HG03103 (cell line): ENCODE results near the gene ACHE.
"Not testable (repeated sequence)": the region's sequence is repeated elsewhere in the genome, so short reads cannot be mapped to it uniquely, and the experiment has no call there.

Experiments
- ATAC-seq: cut with Tn5 transposase; IDR thresholded peaks from one replicate; pipeline ENCODE4 v1.9.1; 2021; ENCODE audit warnings: low read depth; ENCODE audit not compliant: unreplicated experiment

The ACHE gene

GRCh38 chr7:100865938-100866728, 29.6 kb downstream of the ACHE start:
- no peak for ATAC-seq

DNA sequence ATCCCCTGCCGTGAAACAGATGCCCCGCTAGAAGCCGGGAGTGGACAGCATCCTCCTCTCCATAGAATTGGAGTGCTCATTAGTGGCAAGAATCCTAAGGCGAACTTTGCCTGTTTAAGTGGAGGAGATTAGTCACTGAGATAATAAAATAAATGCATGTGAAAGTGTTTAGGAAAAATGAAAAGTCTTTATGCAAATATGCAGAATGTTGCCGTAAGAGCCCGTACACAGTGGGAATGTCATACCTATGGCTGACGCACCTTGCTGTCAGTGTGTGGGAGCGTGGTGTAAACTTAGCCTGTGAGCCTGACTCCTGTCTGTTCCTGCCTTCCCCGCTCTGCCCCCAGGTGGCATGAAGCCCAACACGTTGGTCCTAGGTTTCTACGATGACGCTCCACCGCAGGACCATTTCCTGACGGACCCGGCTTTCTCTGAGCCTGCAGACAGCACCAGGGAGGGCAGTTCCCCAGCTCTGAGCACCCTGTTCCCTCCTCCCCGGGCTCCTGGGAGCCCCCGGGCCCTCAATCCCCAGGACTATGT, 30.2 kb downstream of the ACHE start:
- ATAC-seq: no peak

GRCh38 chr7:100864263-100864845, 31.3 kb downstream of the ACHE start:
- ATAC-seq: no peak

- no peak for ATAC-seq
These were observed 32.2 kb downstream of the ACHE start for GRCh38 chr7:100863406-100863950.

DNA sequence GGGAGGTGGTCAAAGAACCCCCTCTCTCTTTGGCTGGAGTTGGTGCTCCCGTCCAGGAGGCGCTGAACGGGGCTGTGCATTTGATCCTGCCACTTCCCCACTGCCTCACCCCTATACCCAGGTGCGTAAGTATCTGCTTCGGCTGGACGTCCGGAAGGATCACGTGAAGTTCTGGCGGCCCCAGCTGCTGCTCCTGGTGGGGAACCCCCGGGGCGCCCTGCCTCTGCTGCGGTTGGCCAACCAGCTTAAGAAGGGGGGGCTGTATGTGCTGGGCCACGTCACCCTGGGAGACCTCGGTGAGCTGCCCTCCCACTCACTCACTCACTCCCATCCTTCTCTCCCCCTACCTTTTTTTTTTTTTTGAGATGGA, 34.1 kb downstream of the ACHE start:
- ATAC-seq: no peak

GRCh38 chr7:100860702-100861615, 34.7 kb downstream of the ACHE start:
- no peak for ATAC-seq

GRCh38 chr7:100859856-100860255, 35.8 kb downstream of the ACHE start:
- ATAC-seq: no peak

DNA sequence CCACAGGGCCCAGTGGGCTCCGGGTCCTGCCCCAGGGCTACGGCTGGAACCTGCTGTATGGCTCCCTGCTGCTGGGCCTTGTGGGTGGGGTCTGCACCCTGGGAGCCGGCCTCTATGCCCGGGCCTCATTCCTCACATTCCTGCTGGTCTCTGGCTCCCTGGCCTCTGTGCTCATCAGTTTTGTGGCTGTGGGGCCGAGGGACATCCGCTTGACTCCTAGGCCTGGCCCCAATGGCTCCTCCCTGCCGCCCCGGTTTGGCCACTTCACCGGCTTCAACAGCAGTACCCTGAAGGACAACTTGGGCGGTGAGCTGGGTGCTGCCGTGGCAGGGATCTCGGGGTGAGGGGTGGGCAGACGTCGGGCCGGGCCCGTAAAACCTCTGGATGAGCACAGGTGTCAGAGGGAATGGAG, 38.8 kb downstream of the ACHE start:
- ATAC-seq: no peak

DNA sequence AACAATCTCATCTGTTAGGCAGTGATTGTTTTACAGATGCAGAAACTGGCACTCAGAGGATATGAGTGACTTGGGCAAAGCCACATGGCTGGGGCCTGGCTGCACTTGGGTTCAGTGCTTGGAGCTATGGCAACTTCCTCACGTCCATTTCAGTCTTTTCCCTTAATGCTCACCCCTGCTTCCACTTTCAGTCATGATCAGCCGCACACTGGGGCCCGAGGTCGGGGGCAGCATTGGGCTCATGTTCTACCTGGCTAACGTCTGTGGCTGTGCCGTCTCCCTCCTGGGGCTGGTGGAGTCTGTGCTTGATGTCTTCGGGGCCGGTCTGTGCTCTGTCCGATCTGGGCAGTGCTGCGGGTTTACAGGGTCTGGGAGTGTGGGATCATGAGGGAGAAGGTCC, 40.2 kb downstream of the ACHE start:
- ATAC-seq: no peak

- not testable (repeated sequence) for ATAC-seq
These were observed 40.8 kb downstream of the ACHE start for GRCh38 chr7:100854899-100855298.

GRCh38 chr7:100854146-100854895, 41.4 kb downstream of the ACHE start:
- ATAC-seq: no peak

DNA sequence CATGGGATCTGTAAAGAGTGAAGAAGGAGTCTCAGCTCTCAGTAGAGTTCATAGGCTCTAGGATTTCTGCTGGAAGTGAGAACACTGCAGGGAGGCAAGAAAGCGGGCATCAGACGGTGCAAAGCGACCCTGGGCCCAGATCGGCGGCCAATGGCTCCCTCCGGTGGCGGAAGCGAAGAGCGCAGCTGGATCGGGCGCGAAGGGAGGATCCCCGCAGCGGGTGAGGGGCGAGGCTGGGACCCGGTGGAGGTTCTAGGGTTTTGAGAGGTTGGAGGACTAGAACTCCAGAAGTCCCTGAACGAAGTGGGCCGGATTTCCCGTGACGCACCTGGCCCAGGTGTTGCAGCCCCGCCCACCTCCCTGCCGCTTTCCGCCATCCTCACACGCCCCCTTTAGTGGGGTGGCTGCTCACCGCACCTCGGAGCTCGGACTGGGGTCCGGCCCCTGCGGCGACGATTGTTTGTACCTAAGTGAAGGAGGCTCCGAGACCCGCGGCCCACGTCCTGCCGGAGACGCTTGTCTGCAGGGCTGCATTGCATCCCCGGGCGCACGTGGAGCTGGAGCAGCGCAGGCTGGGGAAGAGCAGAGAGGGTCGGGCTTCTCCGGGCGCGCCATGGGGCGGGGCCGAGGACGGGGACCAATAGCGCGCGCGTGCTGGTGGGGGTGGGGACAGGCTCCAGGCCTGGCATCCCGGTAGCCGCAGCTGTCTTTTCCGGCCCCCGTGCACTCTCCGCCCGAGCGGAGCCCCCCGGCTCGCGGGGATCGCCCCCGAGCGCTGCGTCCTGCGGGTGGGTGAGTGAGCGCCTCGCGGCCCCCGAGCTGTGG, 43.4 kb downstream of the ACHE start, which contains the start of gene SLC12A9:
Gene SLC12A9, plus strand, starts transcription at position 666 of the 825 bp plus-strand sequence. CDS start 1,485 bp downstream, outside the sequence.
- ATAC-seq: peak; percentile 78

DNA sequence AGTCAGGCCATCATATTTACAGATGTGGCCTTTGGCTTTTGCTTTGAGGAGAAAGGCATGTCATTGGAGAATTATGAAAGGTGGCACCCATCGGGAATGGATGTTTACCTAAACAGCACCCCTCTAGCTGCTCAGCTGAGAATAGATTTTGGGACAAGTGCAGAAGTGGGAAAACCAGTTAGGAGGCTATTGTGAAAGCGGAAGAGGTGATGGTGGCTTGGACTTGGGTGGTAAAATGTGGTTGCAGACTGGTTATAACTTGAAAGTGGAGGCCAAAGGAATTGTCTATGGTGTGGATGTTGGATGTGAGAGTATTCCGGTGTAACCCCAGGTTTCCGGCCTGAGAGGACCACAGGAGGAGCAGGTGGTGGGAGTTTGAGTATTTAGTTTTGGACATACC, 48.3 kb downstream of the ACHE start:
- no peak for ATAC-seq

DNA sequence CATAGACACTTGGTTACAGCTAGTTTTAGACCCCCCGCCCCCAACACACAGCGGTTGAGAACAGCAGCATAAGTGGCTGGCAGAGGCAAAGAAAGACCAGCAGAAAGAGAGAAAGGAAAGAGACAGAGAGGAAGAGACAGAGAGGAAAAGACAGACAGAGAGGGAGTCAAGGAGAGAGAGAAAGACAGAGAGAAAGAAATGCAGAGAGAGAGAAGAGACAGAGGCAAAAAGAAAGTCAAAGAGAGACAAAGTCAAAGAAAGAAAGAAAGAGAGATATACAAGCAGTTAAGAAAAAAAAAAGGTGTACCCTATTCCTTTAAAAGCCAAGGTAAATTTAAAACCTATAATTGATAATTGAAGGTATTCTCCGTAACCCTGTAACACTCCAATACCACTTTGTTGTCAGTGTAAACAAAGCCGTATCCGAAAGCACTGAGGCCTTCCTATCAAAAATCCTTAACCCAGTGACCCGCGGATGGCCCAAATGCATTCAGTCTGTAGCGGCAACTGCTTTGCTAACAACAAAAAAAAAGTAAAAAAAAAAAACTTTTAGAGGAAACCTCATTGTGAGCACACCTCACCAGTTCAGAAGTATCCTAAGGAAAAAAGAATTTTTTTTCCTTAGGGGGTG, 55.1 kb downstream of the ACHE start:
- ATAC-seq: no peak
